Left ventricle myocardium inferior (tissue), 1 donor: ENCODE results near the gene NTRK3. TPM values are rescaled to one million over a fixed set of nuclear protein-coding genes. Genes with fewer than 3 reads are reported as not detected.

Experiments
- DNase-seq: peaks from one replicate; pipeline ENCODE4 v3.0.0-alpha.2; 2020
- H3K27ac ChIP-seq: fragments of 200-600 bp; replicated peaks from 2 replicates; pipeline ENCODE4 v1.8.0; 2021
- H3K27me3 ChIP-seq: fragments of 200-600 bp; 2 replicates; pipeline ENCODE4 v1.8.0; 2021; ENCODE audit warnings: low read depth
- H3K36me3 ChIP-seq: fragments of 200-600 bp; 2 replicates; pipeline ENCODE4 v1.8.0; 2021
- H3K4me1 ChIP-seq: fragments of 200-600 bp; 2 replicates; pipeline ENCODE4 v1.8.0; 2021
- H3K4me3 ChIP-seq: fragments of 200-600 bp; 2 replicates; pipeline ENCODE4 v1.8.0; 2021; ENCODE audit warnings: mild to moderate bottlenecking, moderate library complexity
- H3K9me3 ChIP-seq: fragments of 200-600 bp; replicated peaks from 2 replicates; pipeline ENCODE4 v1.8.0; 2021
- CTCF ChIP-seq: fragments of 200-600 bp; IDR thresholded peaks from 2 replicates; pipeline ENCODE4 v1.8.0; 2021; ENCODE audit warnings: antibody characterized with exemption, mild to moderate bottlenecking, borderline replicate concordance
- intact Hi-C: fragments of 100-400 bp; cut with micrococcal nuclease; formaldehyde crosslinking; loops from one replicate; pipeline ENCODE4 v1.11.0; 2022
- total RNA-seq: library from RNA; stranded (reverse); fragmentation: NEBNext Ultra II Directional; extraction: Animal tissue kit (Norgen Biotek cat#: 25700); gene quantifications from one replicate; pipeline ENCODE4 v1.2.1, GENCODE V29; 2021
- donor health status: DM: no; HTN: yes; CAD: no; lungs with severe emphysema.

Gene NTRK3
- total RNA-seq, 1 donor from 2014 or later, result 1.6 TPM

- Histone ChIP-seq H3K9me3 (no peaks in the 10 kb centered on the region), H3K4me3 (no peak overlapping the region), H3K4me1 (peaks cover 13% of the 10 kb centered on the region), H3K36me3 (no peaks in the 10 kb centered on the region), H3K27ac (no peak overlapping the region), H3K27me3 (peaks cover 5% of the 10 kb centered on the region)
- DNase-seq, result no peak
- TF ChIP-seq CTCF, result no peak
- intact Hi-C loops, result no loop called here
Measured at GRCh38 chr15:87981969-87982368, 274.6 kb downstream of the NTRK3 start.

GRCh38 chr15:87977907-87978306 is 278.6 kb downstream of the NTRK3 start:
- no peak for TF ChIP-seq CTCF
- Histone ChIP-seq H3K36me3 (no peaks in the 10 kb centered on the region), H3K4me3 (no peak overlapping the region), H3K27me3 (no peaks in the 10 kb centered on the region), H3K27ac (no peak overlapping the region), H3K9me3 (no peaks in the 10 kb centered on the region), H3K4me1 (peaks cover 13% of the 10 kb centered on the region)
- intact Hi-C loops, result no loop called here
- no peak for DNase-seq

GRCh38 chr15:87976552-87976951 is 280.0 kb downstream of the NTRK3 start:
- H3K9me3 ChIP-seq, result no peaks in the 10 kb centered on the region
- intact Hi-C loops, result no loop called here
- no peaks in the 10 kb centered on the region for H3K36me3 ChIP-seq
- H3K27ac ChIP-seq, result no peak overlapping the region
- no peaks in the 10 kb centered on the region for H3K27me3 ChIP-seq
- DNase-seq, result no peak
- no peak for TF ChIP-seq CTCF
- H3K4me1 ChIP-seq, result peaks cover under 1% of the 10 kb centered on the region
- no peak overlapping the region for H3K4me3 ChIP-seq

DNA sequence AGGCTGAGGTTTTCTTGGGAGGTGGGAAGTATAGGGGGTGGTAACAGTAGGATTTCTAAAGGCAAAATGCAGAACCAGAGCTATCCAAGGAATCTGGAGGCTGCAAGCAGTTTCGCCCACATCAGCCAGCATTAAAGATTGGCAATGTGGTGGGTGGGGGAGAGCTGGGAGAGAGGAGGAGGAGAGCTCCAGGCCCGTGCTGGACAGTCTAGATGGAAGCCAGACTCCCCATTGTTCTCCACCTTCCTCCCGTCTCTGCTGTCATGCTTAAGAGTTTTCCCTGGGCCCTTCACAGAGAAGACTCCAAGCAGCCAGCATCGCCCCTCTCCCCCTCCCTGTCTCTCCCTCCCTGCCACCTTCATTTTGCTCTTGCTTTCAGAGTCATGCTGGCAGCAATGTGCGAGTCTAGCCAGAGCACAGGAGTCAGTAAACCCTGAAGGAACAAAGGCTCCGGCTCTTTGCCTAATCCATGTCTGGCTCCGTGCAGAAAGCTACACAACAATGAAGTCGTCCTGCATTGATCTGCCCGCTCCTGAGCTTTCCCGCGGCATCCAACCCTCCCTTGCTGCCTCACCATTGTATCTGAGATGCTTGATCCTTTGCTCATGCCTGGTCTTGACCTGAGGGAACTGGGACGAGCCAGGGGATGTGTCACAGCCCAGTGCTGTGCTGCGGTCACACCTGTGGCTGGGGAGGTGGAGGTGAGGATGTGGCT is 282.9 kb downstream of the NTRK3 start:
- intact Hi-C loops, result no loop called here
- H3K27ac ChIP-seq, result no peak overlapping the region
- no peaks in the 10 kb centered on the region for H3K27me3 ChIP-seq
- no peaks in the 10 kb centered on the region for H3K4me1 ChIP-seq
- H3K4me3 ChIP-seq, result no peak overlapping the region
- no peaks in the 10 kb centered on the region for H3K9me3 ChIP-seq
- no peak for TF ChIP-seq CTCF
- H3K36me3 ChIP-seq, result no peaks in the 10 kb centered on the region
- DNase-seq, result no peak

GRCh38 chr15:87971076-87971475 is 285.5 kb downstream of the NTRK3 start:
- no peak for DNase-seq
- Histone ChIP-seq H3K4me3 (no peak overlapping the region), H3K4me1 (no peaks in the 10 kb centered on the region), H3K9me3 (no peaks in the 10 kb centered on the region), H3K27ac (no peak overlapping the region), H3K36me3 (no peaks in the 10 kb centered on the region), H3K27me3 (peaks cover 5% of the 10 kb centered on the region)
- no peak for TF ChIP-seq CTCF
- intact Hi-C loops, result no loop called here
